GM21390 (cell line): ENCODE data around the gene SNHG17.
"Not testable (repeated sequence)": the region's sequence is repeated elsewhere in the genome, so short reads cannot be mapped to it uniquely, and the experiment has no call there.

ENCODE experiments used
- ATAC-seq: cut with Tn5 transposase; IDR thresholded peaks from one replicate; pipeline ENCODE4 v1.9.1; 2021; ENCODE audit not compliant: unreplicated experiment

Gene SNHG17

DNA sequence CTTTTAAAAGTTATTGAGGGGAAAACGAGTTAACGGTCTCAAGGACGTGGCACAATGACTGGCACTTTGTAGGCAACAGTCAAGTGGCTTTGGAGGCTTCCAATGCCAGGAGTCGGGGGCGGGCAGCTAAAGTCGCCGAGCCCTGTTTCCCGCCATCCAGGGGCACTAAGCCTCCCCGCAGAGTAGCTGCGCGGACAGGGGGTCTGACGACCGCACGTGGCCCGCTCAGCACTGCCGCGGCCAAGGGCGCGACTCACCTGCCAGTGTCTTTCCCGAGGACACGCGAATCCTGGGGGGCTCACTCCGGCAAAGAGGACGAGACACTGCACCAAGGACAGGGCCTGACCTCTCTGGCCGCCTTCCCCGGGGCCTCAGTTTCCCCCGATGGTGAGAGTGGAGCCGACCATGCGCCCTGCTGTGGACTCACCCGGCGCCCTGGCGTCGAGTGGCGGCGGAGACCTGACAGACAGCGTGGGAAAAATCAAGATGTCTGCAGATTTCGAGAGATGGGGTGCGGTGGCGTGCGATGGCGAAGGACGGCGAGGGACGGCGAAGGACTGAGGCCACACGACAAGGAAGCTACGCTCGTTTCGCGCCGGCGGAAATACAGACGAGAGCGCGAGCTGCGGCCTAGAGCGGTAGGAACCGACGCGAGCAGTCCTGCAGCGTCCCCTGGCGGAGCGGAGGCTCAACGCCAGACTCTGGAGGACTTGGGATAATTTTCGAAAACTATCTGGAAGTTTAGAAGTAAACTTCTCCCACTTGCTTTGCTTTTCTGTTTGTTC, at the start of gene SNHG17:
Gene SNHG17, minus strand, starts transcription at position 559 of the 785 bp plus-strand sequence.
- ATAC-seq = no peak

GRCh38 chr20:38479596-38479995, 44.5 kb upstream of the SNHG17 start:
- ATAC-seq = no peak

- no peak for ATAC-seq
Observed at GRCh38 chr20:38477747-38478146, 42.6 kb upstream of the SNHG17 start.

GRCh38 chr20:38473367-38473795, 38.3 kb upstream of the SNHG17 start:
- no peak for ATAC-seq

DNA sequence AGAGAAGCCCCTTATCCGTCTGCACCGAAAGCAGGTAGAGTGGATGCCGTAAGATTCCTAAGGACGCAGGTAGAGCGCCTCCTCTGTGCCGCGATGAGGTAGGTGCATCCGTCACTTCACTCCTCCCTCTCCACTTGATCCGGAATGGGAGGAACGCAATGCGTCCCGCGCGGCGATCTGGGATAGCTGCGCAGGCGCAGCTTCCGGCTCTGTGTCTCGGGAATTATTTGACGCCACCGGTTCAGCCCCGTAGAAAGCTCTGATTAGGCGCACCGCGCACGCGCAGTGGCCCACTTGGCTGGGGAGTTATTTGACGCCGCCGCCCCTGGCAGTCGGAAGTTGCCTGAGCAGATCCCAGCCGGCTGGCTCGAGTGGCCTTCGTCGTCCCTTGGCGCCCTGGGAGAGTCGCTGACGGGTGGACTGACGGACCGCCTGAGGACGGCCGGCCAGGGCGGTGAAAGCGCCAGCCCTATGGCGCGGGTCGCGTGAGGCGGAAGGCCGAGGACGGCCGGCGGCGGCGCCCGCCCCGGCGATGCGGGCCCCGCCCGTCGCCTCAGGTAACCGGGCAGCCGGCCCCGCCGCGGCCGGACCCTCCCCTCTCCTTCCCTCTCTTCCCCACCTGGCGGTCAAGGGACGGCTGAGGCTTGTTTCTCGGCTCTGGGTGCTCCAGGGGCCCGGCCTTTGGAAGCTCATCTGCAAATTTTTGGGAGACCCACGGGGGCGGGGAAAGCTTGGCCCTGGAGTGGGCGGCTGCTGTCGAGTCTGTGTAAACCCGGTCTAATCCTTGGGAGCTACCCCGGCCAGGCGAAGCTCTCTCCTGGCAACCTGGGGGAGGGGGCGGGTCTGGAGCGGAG, 37.6 kb upstream of the SNHG17 start, which contains the start of gene RALGAPB:
Gene RALGAPB, plus strand, starts transcription at position 331 of the 854 bp plus-strand sequence. CDS start 15,590 bp downstream, outside the sequence.
- peak; percentile 85 for ATAC-seq

GRCh38 chr20:38471987-38472512, 36.9 kb upstream of the SNHG17 start:
- no peak for ATAC-seq

DNA sequence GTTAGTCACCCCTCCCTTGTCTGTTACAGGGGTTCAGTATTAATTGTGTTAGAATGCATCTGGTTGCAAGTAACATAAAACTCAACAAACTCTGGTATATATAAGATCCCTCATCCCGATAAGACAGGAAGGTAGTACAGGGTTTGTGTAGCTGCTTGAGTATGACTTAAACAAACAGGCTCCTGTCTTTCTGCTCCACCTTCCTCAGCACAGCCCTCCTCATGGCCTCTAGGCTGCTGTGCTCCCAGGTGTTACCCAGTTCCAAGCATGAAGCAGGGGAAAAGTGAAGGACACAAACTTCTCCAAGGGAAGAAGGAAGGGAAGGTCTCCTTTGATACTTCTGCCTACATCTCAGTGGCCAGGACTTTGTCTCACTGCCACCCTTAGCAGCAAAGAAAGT, 36.1 kb upstream of the SNHG17 start:
- no peak for ATAC-seq

GRCh38 chr20:38466983-38467382, 31.9 kb upstream of the SNHG17 start:
- ATAC-seq = no peak

- ATAC-seq = no peak
Observed at GRCh38 chr20:38466171-38466570, 31.0 kb upstream of the SNHG17 start.

DNA sequence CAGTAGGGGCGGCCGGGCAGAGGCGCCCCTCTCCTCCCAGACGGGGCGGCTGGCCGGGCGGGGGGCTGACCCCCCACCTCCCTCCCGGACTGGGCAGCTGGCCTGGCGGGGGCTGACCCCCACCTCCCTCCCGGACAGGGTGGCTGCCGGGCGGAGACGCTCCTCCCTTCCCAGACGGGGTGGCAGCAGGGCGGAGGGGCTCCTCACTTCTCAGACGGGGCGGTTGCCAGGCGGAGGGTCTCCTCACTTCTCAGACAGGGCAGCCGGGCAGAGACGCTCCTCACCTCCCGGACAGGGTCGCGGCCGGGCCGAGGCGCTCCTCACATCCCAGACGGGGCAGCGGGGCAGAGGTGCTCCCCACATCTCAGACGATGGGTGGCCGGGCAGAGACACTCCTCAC, 26.4 kb upstream of the SNHG17 start:
- ATAC-seq = not testable (repeated sequence)

GRCh38 chr20:38461167-38461566, 26.0 kb upstream of the SNHG17 start:
- not testable (repeated sequence) for ATAC-seq

GRCh38 chr20:38460631-38461030, 25.5 kb upstream of the SNHG17 start:
- ATAC-seq = not testable (repeated sequence)

- ATAC-seq = no peak
Observed at GRCh38 chr20:38460040-38460623, 25.0 kb upstream of the SNHG17 start.

- no peak for ATAC-seq
Observed at GRCh38 chr20:38458314-38458713, 23.2 kb upstream of the SNHG17 start.

GRCh38 chr20:38454556-38455473, 19.7 kb upstream of the SNHG17 start:
- ATAC-seq = no peak

DNA sequence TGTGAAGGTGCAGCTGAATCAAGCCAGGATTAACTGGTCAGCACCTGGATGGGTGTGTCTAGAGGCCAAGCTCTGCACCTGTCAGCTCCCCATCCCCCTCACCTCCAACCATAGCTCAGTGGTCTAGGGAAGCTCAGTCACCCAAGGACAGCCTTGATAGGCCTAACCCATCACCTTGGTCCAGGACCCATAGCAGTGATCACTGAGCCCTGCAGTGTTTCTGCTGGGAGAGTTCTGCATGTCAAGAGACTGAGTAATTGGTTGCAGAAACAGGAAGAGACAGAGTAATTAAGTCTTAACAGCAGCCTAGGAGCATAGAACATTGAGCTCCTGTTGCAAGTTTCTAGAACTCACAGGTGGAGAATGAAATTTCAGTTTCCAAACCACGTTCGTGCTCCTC, 18.8 kb upstream of the SNHG17 start:
- ATAC-seq = peak; percentile 83

GRCh38 chr20:38452880-38453624, 17.9 kb upstream of the SNHG17 start:
- ATAC-seq = no peak

- no peak for ATAC-seq
Observed at GRCh38 chr20:38450412-38450975, 15.4 kb upstream of the SNHG17 start.

GRCh38 chr20:38449046-38449445, 13.9 kb upstream of the SNHG17 start:
- ATAC-seq = no peak
